CD14-positive monocyte (primary cell): ENCODE results near the gene IFRD2. TPM values are rescaled to one million over a fixed set of nuclear protein-coding genes. Genes with fewer than 3 reads are reported as not detected.

Experiments used
- DNase-seq, 3 donors: peaks; one replicate each; pipeline ENCODE4 v3.0.0-alpha.2; 2011 to 2022
- H2AFZ ChIP-seq: 2 replicates; pipeline ENCODE4 v1.6.0; 2012; ENCODE audit warnings: mild to moderate bottlenecking, low read depth, low read length, inconsistent platforms; ENCODE audit not compliant: insufficient read depth, poor library complexity, severe bottlenecking
- H3K27ac ChIP-seq, 2 donors: 1 replicate in 1 of 2; 2 replicates in 1 of 2; pipeline ENCODE4 v1.5.1; 2012 to 2013; ENCODE audit warnings: low read length in 2 of 2, control low read depth in 1 of 2, inconsistent platforms in 1 of 2, low read depth in 1 of 2, mild to moderate bottlenecking in 1 of 2
- H3K27me3 ChIP-seq, 2 donors: one replicate each; pipeline versions ENCODE4 v1.6.0 to v1.6.1; 2011 to 2013; ENCODE audit warnings: low read length in 2 of 2; ENCODE audit not compliant: control insufficient read depth in 2 of 2, insufficient read depth in 2 of 2
- H3K36me3 ChIP-seq, 2 donors: replicated peaks in 1 of 2; 1 replicate in 1 of 2; 2 replicates in 1 of 2; pipeline versions ENCODE4 v1.5.1 to v1.6.1; 2012 to 2013; ENCODE audit warnings: low read length in 2 of 2, control low read depth in 1 of 2, inconsistent platforms in 1 of 2, mild to moderate bottlenecking in 1 of 2; ENCODE audit not compliant: insufficient read depth in 2 of 2, control insufficient read depth in 1 of 2
- H3K4me1 ChIP-seq, 2 donors: 1 replicate in 1 of 2; 2 replicates in 1 of 2; pipeline versions ENCODE4 v1.5.1 to v1.6.1; 2012 to 2013; ENCODE audit warnings: low read length in 2 of 2, control low read depth in 1 of 2, inconsistent platforms in 1 of 2, mild to moderate bottlenecking in 1 of 2, moderate library complexity in 1 of 2; ENCODE audit not compliant: insufficient read depth in 2 of 2, control insufficient read depth in 1 of 2
- H3K4me2 ChIP-seq: replicated peaks from 2 replicates; pipeline ENCODE3; 2012; ENCODE audit warnings: low read length, moderate library complexity, mild to moderate bottlenecking; ENCODE audit not compliant: poor library complexity, severe bottlenecking; ENCODE audit errors: extremely low read depth
- H3K4me3 ChIP-seq, 3 experiments: fragments of 200-600 bp in 1 of 3; sonication (generic) in 1 of 3; replicated peaks in 1 of 3; 1 replicate in 2 of 3; 2 replicates in 1 of 3; pipeline ENCODE4 v1.5.1; 2011 to 2013; ENCODE audit warnings: low read length in 3 of 3, mild to moderate bottlenecking in 3 of 3, control low read depth in 2 of 3, low read depth in 2 of 3, inconsistent platforms in 1 of 3, moderate library complexity in 1 of 3
- H3K79me2 ChIP-seq: 2 replicates; pipeline ENCODE4 v1.6.0; 2012; ENCODE audit warnings: mild to moderate bottlenecking, control low read depth, inconsistent platforms, low read length, moderate library complexity; ENCODE audit not compliant: insufficient read depth
- H3K9ac ChIP-seq: 2 replicates; pipeline ENCODE4 v1.6.0; 2017; ENCODE audit warnings: low read length, mild to moderate bottlenecking; ENCODE audit not compliant: insufficient read depth, poor library complexity, severe bottlenecking
- H3K9me3 ChIP-seq, 2 donors: replicated peaks in 1 of 2; 1 replicate in 1 of 2; 2 replicates in 1 of 2; pipeline versions ENCODE4 v1.5.1 to v1.6.1; 2012 to 2013; ENCODE audit warnings: low read length in 2 of 2, control low read depth in 1 of 2; ENCODE audit not compliant: control insufficient read depth in 1 of 2, insufficient read depth in 1 of 2
- H4K20me1 ChIP-seq: 2 replicates; pipeline ENCODE4 v1.6.0; 2012; ENCODE audit warnings: mild to moderate bottlenecking, low read length, control low read depth, moderate library complexity; ENCODE audit not compliant: insufficient read depth
- H3K27ac Mint-ChIP-seq, 7 donors: one replicate each; pipeline ENCODE4 v1.8.0; 2020; ENCODE audit warnings: mild to moderate bottlenecking in 7 of 7, mixed read lengths in 7 of 7, moderate library complexity in 6 of 7, inconsistent platforms in 2 of 7
- H3K27me3 Mint-ChIP-seq, 3 donors: one replicate each; pipeline ENCODE4 v1.8.0; 2021 to 2022; ENCODE audit warnings: low read depth in 3 of 3, mild to moderate bottlenecking in 3 of 3, mixed read lengths in 3 of 3, moderate library complexity in 3 of 3, inconsistent platforms in 1 of 3
- H3K36me3 Mint-ChIP-seq, 2 donors: one replicate each; pipeline ENCODE4 v1.8.0; 2020; ENCODE audit warnings: mixed read lengths in 2 of 2, inconsistent platforms in 1 of 2, mild to moderate bottlenecking in 1 of 2
- H3K4me1 Mint-ChIP-seq: one replicate; pipeline ENCODE4 v1.8.0; 2020; ENCODE audit warnings: mild to moderate bottlenecking, mixed read lengths
- H3K4me3 Mint-ChIP-seq, 2 donors: one replicate each; pipeline ENCODE4 v1.8.0; 2020; ENCODE audit warnings: mild to moderate bottlenecking in 2 of 2, mixed read lengths in 2 of 2, moderate library complexity in 1 of 2
- H3K9me3 Mint-ChIP-seq, 7 donors: one replicate each; pipeline ENCODE4 v1.8.0; 2020 to 2022; ENCODE audit warnings: mixed read lengths in 7 of 7, mild to moderate bottlenecking in 6 of 7, moderate library complexity in 6 of 7, inconsistent platforms in 2 of 7
- WGBS: methylation state at CpG from one replicate; pipeline ENCODE4 v1.1.5; 2013; ENCODE audit warnings: missing lambda C conversion rate; ENCODE audit not compliant: insufficient coverage; 5-methylcytosine and 5-hydroxymethylcytosine counted together
- intact Hi-C, 2 donors: fragments of 100-400 bp; cut with micrococcal nuclease; formaldehyde crosslinking; loops; one replicate each; pipeline versions ENCODE4 v1.15.0 to v1.15.1; 2023
- polyA plus RNA-seq, 3 donors: library from polyadenylated mRNA; depleted of rRNA in 1 of 3; unstranded in 2 of 3; stranded (reverse) in 1 of 3; fragments of 300-500 nt in 2 of 3; fragments of >200 nt in 1 of 3; fragmentation: Illumina TruSeq in 2 of 3; gene quantifications; 1 replicate in 2 of 3; 2 replicates in 1 of 3; pipeline ENCODE4 v1.2.3, GENCODE V29; 2012 to 2021
- TF ChIP-seq, protein P1 (sequence below): fragments of 200-600 bp; IDR thresholded peaks from one replicate; pipeline ENCODE4 v1.8.0; 2022; ENCODE audit warnings: antibody characterized with exemption, mild to moderate bottlenecking

IFRD2 gene
- polyA plus RNA-seq, 3 donors, result 17.1 to 35.1 (median 23.3) TPM

DNA sequence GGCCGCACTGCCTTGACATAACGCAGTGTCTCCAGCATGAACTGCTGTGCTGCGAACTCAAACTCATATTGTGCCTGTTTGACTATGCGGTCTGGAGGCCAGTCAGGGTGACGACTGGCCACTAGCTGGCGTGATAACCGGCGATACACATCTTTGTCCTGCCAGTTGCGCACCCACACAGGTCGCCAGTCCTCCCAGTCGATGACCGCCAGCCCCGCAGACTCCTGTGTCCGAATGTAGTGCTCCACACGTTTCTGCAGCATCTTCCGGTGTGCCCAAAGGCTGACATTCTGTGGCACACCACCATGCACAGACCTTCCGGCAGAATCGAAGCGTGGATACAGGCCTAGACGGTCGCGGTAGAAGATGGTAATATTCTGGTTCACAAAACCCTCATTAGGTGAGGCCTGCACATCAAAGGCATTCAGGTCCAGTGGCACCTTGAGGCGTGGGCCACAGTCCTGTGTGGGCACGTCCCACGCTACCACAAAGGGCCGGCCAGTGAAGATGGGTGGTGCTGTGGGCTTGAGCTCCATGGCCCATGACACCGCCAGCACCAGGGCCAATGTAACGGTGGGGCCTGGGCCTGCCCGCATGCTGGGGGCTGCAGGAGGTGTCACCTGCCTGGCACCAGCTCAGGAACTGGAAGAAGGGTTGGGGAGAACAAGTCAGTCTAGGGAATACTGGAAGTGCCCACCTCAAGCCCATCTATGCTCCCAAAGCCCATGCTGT is 27.8 kb upstream of the IFRD2 start:
- WGBS, result 97% methylated on average over 26 of the region's 29 CpGs
- intact Hi-C loops, result loop anchor here (2.0 kb wide), 1 partner anchor 21 kb away; the partner anchor contains the start of genes HYAL3 (in 2 of the 2) and NAA80 (in 2 of the 2)
- Histone ChIP-seq H3K9me3 (no peaks in the 10 kb centered on the region), H2AFZ (no peak overlapping the region), H3K36me3 (peaks cover 0 to 28% of the 10 kb centered on the region in 2 donors), H3K4me1 (peaks cover 71 to 81% of the 10 kb centered on the region in 2 donors), H3K27ac (peak overlapping the region; percentile 18 to 81), H4K20me1 (peaks cover 2% of the 10 kb centered on the region), H3K9ac (peak overlapping the region; percentile 90), H3K4me3 (peak overlapping the region; percentile 60 to 90 (median 77)), H3K79me2 (peaks cover 21% of the 10 kb centered on the region), H3K27me3 (no peaks in the 10 kb centered on the region), H3K4me2 (peak overlapping the region; percentile 87)
- peak overlapping the region in 3 of 7 donors; percentile 74 to 87 (median 80) for H3K27ac Mint-ChIP-seq
- peaks cover 0 to 5% (median 2%) of the 10 kb centered on the region in 3 donors for H3K27me3 Mint-ChIP-seq
- DNase-seq, result no peak
- TF ChIP-seq, protein P1, sequence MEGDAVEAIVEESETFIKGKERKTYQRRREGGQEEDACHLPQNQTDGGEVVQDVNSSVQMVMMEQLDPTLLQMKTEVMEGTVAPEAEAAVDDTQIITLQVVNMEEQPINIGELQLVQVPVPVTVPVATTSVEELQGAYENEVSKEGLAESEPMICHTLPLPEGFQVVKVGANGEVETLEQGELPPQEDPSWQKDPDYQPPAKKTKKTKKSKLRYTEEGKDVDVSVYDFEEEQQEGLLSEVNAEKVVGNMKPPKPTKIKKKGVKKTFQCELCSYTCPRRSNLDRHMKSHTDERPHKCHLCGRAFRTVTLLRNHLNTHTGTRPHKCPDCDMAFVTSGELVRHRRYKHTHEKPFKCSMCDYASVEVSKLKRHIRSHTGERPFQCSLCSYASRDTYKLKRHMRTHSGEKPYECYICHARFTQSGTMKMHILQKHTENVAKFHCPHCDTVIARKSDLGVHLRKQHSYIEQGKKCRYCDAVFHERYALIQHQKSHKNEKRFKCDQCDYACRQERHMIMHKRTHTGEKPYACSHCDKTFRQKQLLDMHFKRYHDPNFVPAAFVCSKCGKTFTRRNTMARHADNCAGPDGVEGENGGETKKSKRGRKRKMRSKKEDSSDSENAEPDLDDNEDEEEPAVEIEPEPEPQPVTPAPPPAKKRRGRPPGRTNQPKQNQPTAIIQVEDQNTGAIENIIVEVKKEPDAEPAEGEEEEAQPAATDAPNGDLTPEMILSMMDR, result no peak
- H3K9me3 Mint-ChIP-seq, result no peaks in the 10 kb centered on the region
- peak overlapping the region; percentile 86 to 94 for H3K4me3 Mint-ChIP-seq
- peaks cover 22 to 41% of the 10 kb centered on the region in 2 donors for H3K36me3 Mint-ChIP-seq
- peaks cover 74% of the 10 kb centered on the region for H3K4me1 Mint-ChIP-seq

DNA sequence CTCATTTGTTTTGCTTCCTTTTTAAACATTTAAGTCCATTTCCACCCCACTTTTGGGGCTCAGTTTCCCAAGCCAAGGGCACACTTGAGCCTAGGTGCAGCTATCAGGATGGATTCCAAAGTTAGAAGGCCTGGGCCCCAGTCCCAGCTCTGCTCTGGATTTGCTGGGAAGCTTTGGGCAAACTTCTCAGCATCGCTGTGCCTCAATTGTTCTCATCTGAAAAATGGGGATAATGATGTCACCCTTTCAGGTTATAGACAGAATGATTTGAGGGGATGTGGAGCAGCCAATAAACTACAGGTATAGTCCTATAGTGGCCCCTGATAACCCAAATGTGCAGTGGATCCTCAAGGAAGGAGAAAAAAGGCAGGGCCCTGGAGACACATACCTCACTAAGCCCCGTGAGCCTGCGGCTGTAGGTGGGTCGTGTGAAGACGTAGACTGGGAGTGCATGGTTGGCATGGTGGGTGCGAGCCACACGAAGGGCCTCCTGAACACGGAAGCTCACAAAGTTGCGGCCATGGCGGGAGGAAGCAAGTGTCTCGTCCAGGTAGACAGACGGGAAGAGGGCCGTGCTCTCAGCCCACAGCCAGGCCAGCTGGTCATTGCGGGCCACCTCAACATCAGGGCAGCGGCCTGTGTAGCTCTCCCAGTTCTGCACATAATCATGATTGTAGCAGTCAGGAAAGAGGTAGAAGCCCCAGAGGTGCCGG is 27.1 kb upstream of the IFRD2 start:
- Histone ChIP-seq H3K27ac (peak overlapping the region; percentile 18 to 81), H4K20me1 (no peaks in the 10 kb centered on the region), H3K4me1 (peaks cover 64 to 74% of the 10 kb centered on the region in 2 donors), H3K9me3 (no peaks in the 10 kb centered on the region), H3K79me2 (peaks cover 21% of the 10 kb centered on the region), H3K9ac (peak overlapping the region; percentile 54), H3K27me3 (no peaks in the 10 kb centered on the region), H3K36me3 (peaks cover 0 to 29% of the 10 kb centered on the region in 2 donors), H3K4me2 (peak overlapping the region; percentile 87), H2AFZ (peak overlapping the region; percentile 80), H3K4me3 (peak overlapping the region in 1 of 3 experiments; percentile 90)
- Mint-ChIP-seq H3K27ac (peak overlapping the region in 5 of 7 donors; percentile 79 to 92 (median 85)), H3K9me3 (no peaks in the 10 kb centered on the region), H3K4me1 (peaks cover 67% of the 10 kb centered on the region), H3K36me3 (peaks cover 20 to 39% of the 10 kb centered on the region in 2 donors), H3K27me3 (peaks cover 0 to 6% (median 2%) of the 10 kb centered on the region in 3 donors), H3K4me3 (peak overlapping the region; percentile 66 to 85)
- no peak for DNase-seq
- intact Hi-C loops, result no loop called here
- TF ChIP-seq, protein P1, result no peak
- WGBS, result 98% methylated on average over 15 of the region's 16 CpGs
